B cell (primary cell): Measurements from ENCODE around the gene MAP4K2. TPM values are rescaled to one million over a fixed set of nuclear protein-coding genes. Genes with fewer than 3 reads are reported as not detected.

ENCODE experiments used
- ATAC-seq: fragments of 200-7000 bp; cut with Tn5 transposase; one replicate; pipeline ENCODE4 v1.10.0; 2021; ENCODE audit warnings: low read depth, mild to moderate bottlenecking, moderate number of reproducible peaks, moderate library complexity
- CTCF ChIA-PET: fragments of 350-600 bp; sonication (Branson Sonifier 250); formaldehyde crosslinking; loops from one replicate; lab custom pipeline; 2021; ENCODE audit warnings: antibody characterized with exemption, inconsistent platforms; lab: Charles Lee
- POLR2A ChIA-PET: fragments of 350-600 bp; sonication (Branson Sonifier 250); formaldehyde crosslinking; loops from one replicate; lab custom pipeline; 2021; ENCODE audit warnings: antibody characterized with exemption; lab: Charles Lee
- DNase-seq: peaks from one replicate; pipeline ENCODE4 v3.0.0; 2013
- H2AFZ ChIP-seq: 2 replicates; pipeline ENCODE4 v1.6.1; 2012; ENCODE audit warnings: mild to moderate bottlenecking, low read depth, low read length; ENCODE audit not compliant: insufficient read depth, poor library complexity, severe bottlenecking
- H3K27ac ChIP-seq, 2 donors: 1 replicate in 1 of 2; 2 replicates in 1 of 2; pipeline ENCODE4 v1.5.1; 2012 to 2013; ENCODE audit warnings: low read length in 2 of 2, mild to moderate bottlenecking in 2 of 2, moderate library complexity in 1 of 2
- H3K27me3 ChIP-seq, 4 experiments: fragments of 200-600 bp in 1 of 4; sonication (generic) in 1 of 4; replicated peaks in 1 of 4; 1 replicate in 2 of 4; 2 replicates in 2 of 4; pipeline versions ENCODE4 v1.6.1 to v1.7.0; 2013 to 2016; ENCODE audit warnings: low read length in 3 of 4, mild to moderate bottlenecking in 2 of 4, mixed read lengths in 1 of 4, moderate library complexity in 1 of 4; ENCODE audit not compliant: insufficient read depth in 4 of 4, control insufficient read depth in 3 of 4; ENCODE audit errors: control extremely low read depth in 1 of 4
- H3K36me3 ChIP-seq, 2 experiments: replicated peaks in 1 of 2; 1 replicate in 1 of 2; 2 replicates in 1 of 2; pipeline versions ENCODE4 v1.6.1 to v1.7.1; 2013; ENCODE audit warnings: low read length in 1 of 2; ENCODE audit not compliant: insufficient read depth in 2 of 2, control insufficient read depth in 1 of 2; ENCODE audit errors: control extremely low read depth in 1 of 2, extremely low read depth in 1 of 2
- H3K4me1 ChIP-seq, 2 donors: fragments of 200-600 bp in 1 of 2; sonication (generic) in 1 of 2; 1 replicate in 1 of 2; 2 replicates in 1 of 2; pipeline versions ENCODE4 v1.5.1 to v1.6.1; 2013 to 2017; ENCODE audit warnings: low read length in 2 of 2; ENCODE audit not compliant: control insufficient read depth in 2 of 2, insufficient read depth in 2 of 2
- H3K4me2 ChIP-seq: replicated peaks from 2 replicates; pipeline ENCODE3; 2012; ENCODE audit warnings: mild to moderate bottlenecking, low read depth, low read length; ENCODE audit not compliant: poor library complexity, severe bottlenecking
- H3K4me3 ChIP-seq, 5 experiments: fragments of 200-600 bp in 1 of 5; sonication (generic) in 1 of 5; 1 replicate in 3 of 5; 2 replicates in 2 of 5; pipeline versions ENCODE4 v1.5.1 to v1.7.0; 2011 to 2016; ENCODE audit warnings: low read length in 4 of 5, mild to moderate bottlenecking in 4 of 5, low read depth in 2 of 5, control low read depth in 1 of 5, moderate library complexity in 1 of 5; ENCODE audit not compliant: insufficient read depth in 1 of 5; ENCODE audit errors: control extremely low read depth in 1 of 5, extremely low read depth in 1 of 5
- H3K79me2 ChIP-seq: fragments of 200-600 bp; sonication (generic); one replicate; pipeline ENCODE4 v1.6.0; 2016; ENCODE audit warnings: low read length; ENCODE audit not compliant: control insufficient read depth, insufficient read depth
- H3K9ac ChIP-seq: fragments of 200-600 bp; sonication (generic); 2 replicates; pipeline ENCODE4 v1.6.1; 2017; ENCODE audit warnings: mild to moderate bottlenecking, low read length, moderate library complexity
- H3K9me3 ChIP-seq, 3 donors: one replicate each; pipeline versions ENCODE4 v1.6.1 to v1.7.1; 2013; ENCODE audit warnings: low read length in 2 of 3; ENCODE audit not compliant: control insufficient read depth in 2 of 3, insufficient read depth in 1 of 3; ENCODE audit errors: control extremely low read depth in 1 of 3
- H4K20me1 ChIP-seq: 2 replicates; pipeline ENCODE4 v1.6.0; 2012; ENCODE audit warnings: mild to moderate bottlenecking, low read length; ENCODE audit not compliant: insufficient read depth, control insufficient read depth, poor library complexity, severe bottlenecking
- H3K27ac Mint-ChIP-seq: one replicate; pipeline ENCODE4 v1.8.0; 2021; ENCODE audit warnings: mixed read lengths
- H3K27me3 Mint-ChIP-seq: one replicate; pipeline ENCODE4 v1.8.0; 2021; ENCODE audit warnings: mixed read lengths
- H3K4me1 Mint-ChIP-seq: one replicate; pipeline ENCODE4 v1.8.0; 2021; ENCODE audit warnings: mixed read lengths
- H3K4me3 Mint-ChIP-seq: one replicate; pipeline ENCODE4 v1.8.0; 2021; ENCODE audit warnings: mixed read lengths
- H3K9me3 Mint-ChIP-seq: one replicate; pipeline ENCODE4 v1.8.0; 2022; ENCODE audit warnings: mixed read lengths; ENCODE audit not compliant: insufficient read depth
- EZH2 ChIP-seq: IDR thresholded peaks from 2 replicates; pipeline ENCODE4 v1.6.1; 2012; ENCODE audit warnings: borderline replicate concordance, low read depth, mild to moderate bottlenecking, moderate library complexity, low read length; ENCODE audit not compliant: insufficient read depth, poor library complexity, severe bottlenecking
- WGBS: methylation state at CpG from one replicate; pipeline ENCODE4 v1.1.5; 2013; ENCODE audit warnings: missing lambda C conversion rate; ENCODE audit not compliant: insufficient coverage; 5-methylcytosine and 5-hydroxymethylcytosine counted together
- intact Hi-C: fragments of 100-400 bp; cut with micrococcal nuclease; formaldehyde crosslinking; loops from one replicate; pipeline ENCODE4 v1.10.0; 2022
- polyA plus RNA-seq: library from polyadenylated mRNA; depleted of rRNA; stranded (reverse); fragments of >200 nt; gene quantifications from 2 replicates; pipeline ENCODE4 v1.2.3, GENCODE V29; 2012
- total RNA-seq, 2 donors: library from RNA; stranded (reverse); fragments of 120-200 nt in 1 of 2; gene quantifications; 1 replicate in 1 of 2; 2 replicates in 1 of 2; pipeline versions ENCODE4 v1.2.3 to v1.2.4, GENCODE V29; 2013 to 2022
- TF ChIP-seq, protein P1 (sequence below): fragments of 200-600 bp; IDR thresholded peaks from one replicate; pipeline ENCODE4 v1.8.0; 2022; ENCODE audit warnings: antibody characterized with exemption, mild to moderate bottlenecking

MAP4K2 gene
- total and polyA plus RNA-seq, 2 donors (not counting 1 experiment from before 2014, with no cell fraction given) = 118 to 163 TPM

- Histone ChIP-seq H3K9ac (peak within 1 kb of the TSS; percentile 62), H3K9me3 (no peaks in the 10 kb centered on the region), H3K79me2 (peaks cover 25% of the 10 kb centered on the region), H3K4me2 (peak within 1 kb of the TSS; percentile 88), H4K20me1 (no peaks in the 10 kb centered on the region), H3K27ac (peak within 1 kb of the TSS; percentile 50 to 51), H3K27me3 (no peaks in the 10 kb centered on the region), H3K4me3 (peak within 1 kb of the TSS in 4 of 5 experiments; percentile 56 to 62 (median 59)), H3K36me3 (no peaks in the 10 kb centered on the region), H3K4me1 (peaks cover 31 to 43% of the 10 kb centered on the region in 2 donors), H2AFZ (peak within 1 kb of the TSS; percentile 77)
- intact Hi-C loops = loop anchor here (1.0 to 10.0 kb wide), 6 partner anchors 34 to 266 kb away; partner anchors contain the start of genes MAP4K2, MEN1, RASGRP2 and SF1
- H3K27ac Mint-ChIP-seq = peak within 1 kb of the TSS; percentile 88
- H3K4me3 Mint-ChIP-seq = peak within 1 kb of the TSS; percentile 88
- ChIA-PET CTCF (interaction anchor here (0.8 to 29.2 kb wide), 24 partner anchors 8 to 487 kb away, joined by 3 to 1254 read pairs (median 4); partner anchors contain the start of genes ARL2, BATF2, EHD1 and FAU), POLR2A (interaction anchor here (0.6 to 5.5 kb wide), 10 partner anchors 21 to 609 kb away, joined by 3 to 39 read pairs (median 4); partner anchors contain the start of genes RASGRP2 and SF1)
- no peaks in the 10 kb centered on the region for H3K27me3 Mint-ChIP-seq
- no peaks in the 10 kb centered on the region for H3K9me3 Mint-ChIP-seq
- WGBS = under 1% methylated on average over 88 of the region's 96 CpGs
- TF ChIP-seq, protein P1, sequence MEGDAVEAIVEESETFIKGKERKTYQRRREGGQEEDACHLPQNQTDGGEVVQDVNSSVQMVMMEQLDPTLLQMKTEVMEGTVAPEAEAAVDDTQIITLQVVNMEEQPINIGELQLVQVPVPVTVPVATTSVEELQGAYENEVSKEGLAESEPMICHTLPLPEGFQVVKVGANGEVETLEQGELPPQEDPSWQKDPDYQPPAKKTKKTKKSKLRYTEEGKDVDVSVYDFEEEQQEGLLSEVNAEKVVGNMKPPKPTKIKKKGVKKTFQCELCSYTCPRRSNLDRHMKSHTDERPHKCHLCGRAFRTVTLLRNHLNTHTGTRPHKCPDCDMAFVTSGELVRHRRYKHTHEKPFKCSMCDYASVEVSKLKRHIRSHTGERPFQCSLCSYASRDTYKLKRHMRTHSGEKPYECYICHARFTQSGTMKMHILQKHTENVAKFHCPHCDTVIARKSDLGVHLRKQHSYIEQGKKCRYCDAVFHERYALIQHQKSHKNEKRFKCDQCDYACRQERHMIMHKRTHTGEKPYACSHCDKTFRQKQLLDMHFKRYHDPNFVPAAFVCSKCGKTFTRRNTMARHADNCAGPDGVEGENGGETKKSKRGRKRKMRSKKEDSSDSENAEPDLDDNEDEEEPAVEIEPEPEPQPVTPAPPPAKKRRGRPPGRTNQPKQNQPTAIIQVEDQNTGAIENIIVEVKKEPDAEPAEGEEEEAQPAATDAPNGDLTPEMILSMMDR = peak; percentile 85
- no peak for TF ChIP-seq EZH2
- peak; percentile 89 for DNase-seq
- peak; percentile 61 for ATAC-seq
- H3K4me1 Mint-ChIP-seq = peaks cover 37% of the 10 kb centered on the region
Observed at GRCh38 chr11:64844330-64845128, 41.5 kb upstream of the MAP4K2 start, which contains the start of gene CDC42BPG. TSS of gene CDC42BPG (minus strand) at chr11:64844653. CDS start at chr11:64844569, 84 bp downstream.
